Measurements from ENCODE around the gene ADCY3.
A peak's percentile ranks its signal among the peaks of the same experiment; 100 is the strongest.

ADCY3 gene

DNA sequence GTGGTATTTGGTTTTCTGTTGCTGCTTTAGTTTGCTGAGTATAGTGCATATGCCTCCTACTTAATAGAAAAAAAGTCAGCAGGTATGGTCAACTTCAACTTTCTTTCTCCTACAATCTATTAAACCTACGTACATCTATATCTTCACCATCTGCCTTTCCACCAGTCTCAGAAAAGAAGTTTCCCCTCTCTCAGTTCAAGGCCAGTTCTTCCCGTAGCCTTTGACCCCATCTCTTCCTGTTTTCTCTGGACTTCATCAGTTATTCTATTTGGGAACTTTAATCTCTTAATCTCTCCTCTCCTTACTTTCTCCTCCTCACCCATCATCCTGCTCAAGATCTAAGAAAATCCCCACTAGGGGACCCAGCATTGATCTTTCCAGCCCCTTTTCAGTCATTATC lies 132.5 kb downstream of the ADCY3 start:
- H3K4me3 ChIP-seq (ENCODE audit: control insufficient read depth, low read depth, low read length), result no peak overlapping the region
- TF ChIP-seq, protein P1, sequence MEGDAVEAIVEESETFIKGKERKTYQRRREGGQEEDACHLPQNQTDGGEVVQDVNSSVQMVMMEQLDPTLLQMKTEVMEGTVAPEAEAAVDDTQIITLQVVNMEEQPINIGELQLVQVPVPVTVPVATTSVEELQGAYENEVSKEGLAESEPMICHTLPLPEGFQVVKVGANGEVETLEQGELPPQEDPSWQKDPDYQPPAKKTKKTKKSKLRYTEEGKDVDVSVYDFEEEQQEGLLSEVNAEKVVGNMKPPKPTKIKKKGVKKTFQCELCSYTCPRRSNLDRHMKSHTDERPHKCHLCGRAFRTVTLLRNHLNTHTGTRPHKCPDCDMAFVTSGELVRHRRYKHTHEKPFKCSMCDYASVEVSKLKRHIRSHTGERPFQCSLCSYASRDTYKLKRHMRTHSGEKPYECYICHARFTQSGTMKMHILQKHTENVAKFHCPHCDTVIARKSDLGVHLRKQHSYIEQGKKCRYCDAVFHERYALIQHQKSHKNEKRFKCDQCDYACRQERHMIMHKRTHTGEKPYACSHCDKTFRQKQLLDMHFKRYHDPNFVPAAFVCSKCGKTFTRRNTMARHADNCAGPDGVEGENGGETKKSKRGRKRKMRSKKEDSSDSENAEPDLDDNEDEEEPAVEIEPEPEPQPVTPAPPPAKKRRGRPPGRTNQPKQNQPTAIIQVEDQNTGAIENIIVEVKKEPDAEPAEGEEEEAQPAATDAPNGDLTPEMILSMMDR (conservative IDR thresholded peaks at IDR 0.05; ENCODE audit: control insufficient read depth, insufficient read depth, low read depth, low read length), result no peak
- no peak for DNase-seq (ENCODE audit: low read depth)

DNA sequence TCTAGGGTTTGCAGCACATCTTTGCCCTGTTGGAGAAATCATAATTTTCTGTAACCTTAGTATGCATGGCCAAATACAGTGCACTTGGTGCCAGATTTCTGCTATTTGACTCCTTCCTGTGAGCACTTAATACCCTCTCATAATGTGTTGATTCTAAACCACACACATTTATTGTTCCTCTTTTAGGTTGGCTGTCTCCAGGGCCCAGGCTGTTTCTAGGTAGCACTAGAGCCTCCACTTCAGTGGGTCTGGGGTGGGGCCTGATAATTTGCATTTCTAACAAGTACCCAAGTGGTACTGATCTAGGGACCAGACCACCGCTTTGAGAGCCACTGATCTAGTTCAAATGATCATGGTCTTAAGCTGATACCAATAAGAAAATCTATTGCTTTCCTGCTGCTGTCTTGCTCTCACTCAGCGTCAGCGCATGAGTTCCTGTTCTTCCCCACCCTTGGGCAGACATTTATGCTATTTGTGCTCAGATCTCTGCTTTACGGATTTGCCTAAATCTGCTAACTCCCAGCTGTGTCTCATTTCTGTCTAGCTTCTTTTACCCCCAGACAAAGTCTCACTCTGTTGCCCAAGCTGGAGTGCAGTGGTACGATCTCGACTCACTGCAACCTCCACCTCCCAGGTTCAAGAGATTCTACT lies 134.2 kb downstream of the ADCY3 start:
- H3K4me3 ChIP-seq (ENCODE audit: control insufficient read depth, low read depth, low read length), result no peak overlapping the region
- TF ChIP-seq, protein P1 (conservative IDR thresholded peaks at IDR 0.05; ENCODE audit: control insufficient read depth, insufficient read depth, low read depth, low read length), result no peak
- no peak for DNase-seq (ENCODE audit: low read depth)

DNA sequence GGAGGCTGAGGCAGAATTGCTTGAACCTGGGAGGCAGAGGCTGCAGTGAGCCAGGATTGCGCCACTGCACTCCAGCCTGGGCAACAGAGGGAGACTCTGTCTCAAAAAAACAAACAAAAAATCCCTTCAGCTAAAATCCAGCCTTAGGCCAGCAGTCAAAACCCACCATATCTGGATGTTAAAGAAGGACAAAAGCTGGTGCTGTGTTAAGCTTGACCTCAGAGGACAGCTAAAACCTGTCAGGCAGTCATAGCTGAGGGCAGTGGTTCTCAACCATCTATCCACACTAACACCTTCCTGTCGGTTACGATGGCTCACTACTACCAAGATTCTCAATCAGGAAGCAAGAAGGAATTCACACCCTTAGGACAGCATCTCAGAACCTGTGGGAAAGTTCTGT lies 136.4 kb downstream of the ADCY3 start:
- TF ChIP-seq, protein P1 (conservative IDR thresholded peaks at IDR 0.05; ENCODE audit: control insufficient read depth, insufficient read depth, low read depth, low read length), result no peak
- no peak for DNase-seq (ENCODE audit: low read depth)
- no peak overlapping the region for H3K4me3 ChIP-seq (ENCODE audit: control insufficient read depth, low read depth, low read length)

DNA sequence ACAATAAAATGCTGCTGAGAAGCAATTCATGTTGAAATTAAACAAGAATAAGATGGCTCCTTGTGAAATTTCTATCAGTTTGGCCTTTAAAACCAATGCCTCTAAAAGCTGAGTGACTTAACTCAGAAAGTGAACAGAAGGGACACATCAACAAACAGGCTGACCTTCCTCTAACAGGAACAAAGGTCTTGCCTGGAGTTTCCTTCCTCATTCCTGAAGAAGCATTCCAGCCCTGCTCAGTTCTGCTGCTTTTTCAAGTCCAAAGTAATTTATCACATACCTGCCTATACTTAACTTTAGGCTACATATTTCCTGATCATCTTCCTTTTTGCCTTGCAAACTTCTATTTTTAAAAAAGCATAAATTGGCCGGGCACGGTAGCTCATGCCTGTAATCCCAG lies 140.9 kb downstream of the ADCY3 start:
- H3K4me3 ChIP-seq (ENCODE audit: control insufficient read depth, low read depth, low read length), result no peak overlapping the region
- no peak for DNase-seq (ENCODE audit: low read depth)
- TF ChIP-seq, protein P1 (conservative IDR thresholded peaks at IDR 0.05; ENCODE audit: control insufficient read depth, insufficient read depth, low read depth, low read length), result no peak

DNA sequence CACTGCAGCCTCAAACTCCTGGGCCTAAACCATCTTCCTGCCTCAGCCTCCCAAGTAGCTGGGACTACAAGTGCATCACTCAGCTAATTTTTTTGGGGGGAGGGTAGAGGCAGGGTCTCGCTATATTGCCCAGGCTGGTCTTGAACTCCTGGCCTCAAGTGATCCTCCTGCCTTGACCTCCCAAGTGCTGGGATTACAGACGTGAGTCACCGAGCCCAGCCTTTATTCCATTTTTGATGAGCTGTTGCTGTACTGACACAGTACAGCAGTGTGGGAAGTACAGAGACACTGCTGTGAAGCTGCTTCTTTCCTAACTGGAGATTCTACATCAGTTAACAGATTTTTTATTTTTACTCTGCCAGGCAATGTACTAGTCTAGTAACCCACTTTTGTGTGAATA lies 145.7 kb downstream of the ADCY3 start:
- TF ChIP-seq, protein P1 (conservative IDR thresholded peaks at IDR 0.05; ENCODE audit: control insufficient read depth, insufficient read depth, low read depth, low read length), result no peak
- no peak overlapping the region for H3K4me3 ChIP-seq (ENCODE audit: control insufficient read depth, low read depth, low read length)
- DNase-seq (ENCODE audit: low read depth), result peak; percentile 11

DNA sequence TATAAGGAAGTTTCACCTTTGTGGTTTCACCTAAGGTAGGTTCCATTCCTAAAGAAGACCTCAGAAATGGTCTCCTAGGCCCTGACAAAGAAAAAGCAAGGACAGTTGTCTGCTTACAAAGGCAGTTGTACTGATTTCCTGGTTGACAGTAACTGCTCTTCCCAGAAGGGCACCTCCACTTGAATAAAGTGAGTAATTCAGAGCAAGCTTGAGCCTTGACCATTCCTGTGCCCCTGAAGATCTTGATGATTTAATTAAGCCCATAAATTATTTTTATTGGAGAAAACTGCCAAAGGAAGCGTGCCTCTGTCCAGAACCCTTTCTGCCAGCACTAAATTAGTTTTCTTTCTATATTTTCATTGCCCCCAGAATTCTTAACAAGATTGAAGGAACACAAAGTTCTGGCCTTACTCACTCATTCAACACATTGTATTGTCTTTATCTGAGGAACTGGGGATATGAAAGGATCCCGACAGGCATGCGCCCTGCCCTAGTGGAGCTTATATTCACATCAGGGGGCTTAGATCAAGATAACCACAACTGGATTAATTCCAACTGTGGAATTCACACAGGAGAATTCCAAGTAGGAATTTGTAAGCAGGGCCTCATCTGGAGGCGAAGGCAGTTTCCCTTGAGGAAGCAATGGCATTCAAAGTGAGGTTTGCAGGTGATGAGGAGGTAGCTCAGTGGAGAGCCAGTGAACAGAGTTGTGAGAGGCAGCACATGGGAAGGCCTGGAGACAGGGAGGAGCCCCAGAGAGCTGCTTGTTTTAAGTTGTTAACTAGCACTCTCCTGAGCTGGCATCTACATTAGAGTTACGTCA lies 148.1 kb downstream of the ADCY3 start:
- no peak overlapping the region for H3K4me3 ChIP-seq (ENCODE audit: control insufficient read depth, low read depth, low read length)
- no peak for DNase-seq (ENCODE audit: low read depth)
- TF ChIP-seq, protein P1 (conservative IDR thresholded peaks at IDR 0.05; ENCODE audit: control insufficient read depth, insufficient read depth, low read depth, low read length), result no peak

Measured in fibroblast of mammary gland (primary cell).